H9 (cell line): ENCODE data around the gene FCHO1. TPM values are rescaled to one million over a fixed set of nuclear protein-coding genes. Genes with fewer than 3 reads are reported as not detected.

Experiments used
- DNase-seq: peaks from one replicate; pipeline ENCODE4 v3.0.0-alpha.2; 2017
- H2AFZ ChIP-seq: one replicate; pipeline ENCODE4 v1.6.1; 2013; ENCODE audit warnings: mild to moderate bottlenecking, low read length, control low read depth, moderate library complexity
- H2AK5ac ChIP-seq: 2 replicates; pipeline ENCODE4 v1.6.1; 2013; ENCODE audit warnings: low read length, control low read depth, mixed read lengths; ENCODE audit not compliant: insufficient read length
- H2BK120ac ChIP-seq: one replicate; pipeline ENCODE4 v1.6.1; 2013; ENCODE audit warnings: low read depth, mild to moderate bottlenecking, low read length, control low read depth, inconsistent platforms; ENCODE audit not compliant: poor library complexity, severe bottlenecking
- H2BK12ac ChIP-seq: 2 replicates; pipeline ENCODE4 v1.6.1; 2013; ENCODE audit warnings: low read length, control low read depth, mixed read lengths, low read depth; ENCODE audit not compliant: insufficient read length
- H2BK15ac ChIP-seq: 2 replicates; pipeline ENCODE4 v1.6.1; 2013; ENCODE audit warnings: low read depth, low read length, control low read depth
- H2BK20ac ChIP-seq: one replicate; pipeline ENCODE4 v1.6.1; 2013; ENCODE audit warnings: low read depth, mild to moderate bottlenecking, low read length, control low read depth, inconsistent platforms; ENCODE audit not compliant: poor library complexity, severe bottlenecking
- H2BK5ac ChIP-seq: 2 replicates; pipeline ENCODE4 v1.6.1; 2013; ENCODE audit warnings: low read length, control low read depth, mixed read lengths; ENCODE audit not compliant: insufficient read length
- H3K14ac ChIP-seq: 2 replicates; pipeline ENCODE4 v1.6.1; 2013; ENCODE audit warnings: low read length, control low read depth; ENCODE audit not compliant: insufficient read depth
- H3K18ac ChIP-seq: 2 replicates; pipeline ENCODE4 v1.6.1; 2013; ENCODE audit warnings: low read depth, mild to moderate bottlenecking, mixed read lengths, low read length, control low read depth; ENCODE audit not compliant: insufficient read length
- H3K23ac ChIP-seq: 2 replicates; pipeline ENCODE4 v1.6.1; 2013; ENCODE audit warnings: low read length, control low read depth, mixed read lengths, low read depth; ENCODE audit not compliant: insufficient read length
- H3K23me2 ChIP-seq: 2 replicates; pipeline ENCODE4 v1.6.1; 2013; ENCODE audit warnings: low read depth, mild to moderate bottlenecking, mixed read lengths, low read length, control low read depth; ENCODE audit not compliant: insufficient read length, poor library complexity, severe bottlenecking
- H3K27ac ChIP-seq: 2 replicates; pipeline ENCODE4 v1.5.1; 2013; ENCODE audit warnings: low read length, control low read depth, mixed read lengths, low read depth; ENCODE audit not compliant: insufficient read length
- H3K27me3 ChIP-seq: 2 replicates; pipeline ENCODE4 v1.6.1; 2013; ENCODE audit warnings: low read length, control low read depth, inconsistent platforms; ENCODE audit not compliant: insufficient read depth
- H3K4ac ChIP-seq: 2 replicates; pipeline ENCODE4 v1.6.1; 2013; ENCODE audit warnings: low read depth, mild to moderate bottlenecking, control low read depth, inconsistent platforms, low read length, moderate library complexity
- H3K4me1 ChIP-seq: 2 replicates; pipeline ENCODE4 v1.6.1; 2013; ENCODE audit warnings: low read length, control low read depth, inconsistent platforms; ENCODE audit not compliant: insufficient read depth
- H3K4me2 ChIP-seq: 2 replicates; pipeline ENCODE4 v1.6.1; 2013; ENCODE audit warnings: low read length, control low read depth, mixed read lengths; ENCODE audit not compliant: insufficient read length, insufficient read depth
- H3K56ac ChIP-seq: 2 replicates; pipeline ENCODE4 v1.6.1; 2013; ENCODE audit warnings: low read depth, mild to moderate bottlenecking, mixed read lengths, low read length, control low read depth; ENCODE audit not compliant: insufficient read length
- H3K79me1 ChIP-seq: 2 replicates; pipeline ENCODE4 v1.6.1; 2013; ENCODE audit warnings: low read depth, mild to moderate bottlenecking, moderate library complexity, low read length, control low read depth, inconsistent platforms; ENCODE audit not compliant: insufficient read depth, poor library complexity, severe bottlenecking
- H3K79me2 ChIP-seq: 2 replicates; pipeline ENCODE4 v1.6.1; 2013; ENCODE audit warnings: low read length, control low read depth, inconsistent platforms; ENCODE audit not compliant: insufficient read depth
- H3K9ac ChIP-seq: 2 replicates; pipeline ENCODE4 v1.6.1; 2013; ENCODE audit warnings: low read length, control low read depth, mixed read lengths; ENCODE audit not compliant: insufficient read length; ENCODE audit errors: extremely low read depth
- H3K9me3 ChIP-seq: one replicate; pipeline ENCODE4 v1.6.1; 2013; ENCODE audit warnings: low read depth, low read length, inconsistent platforms; ENCODE audit not compliant: control insufficient read depth
- H3T11ph ChIP-seq: one replicate; pipeline ENCODE4 v1.6.1; 2013; ENCODE audit warnings: mild to moderate bottlenecking, low read length, control low read depth, inconsistent platforms
- H4K20me1 ChIP-seq: one replicate; pipeline ENCODE4 v1.6.1; 2013; ENCODE audit not compliant: control insufficient read depth, insufficient read length, insufficient read depth
- H4K5ac ChIP-seq: 2 replicates; pipeline ENCODE4 v1.6.1; 2013; ENCODE audit warnings: low read depth, mild to moderate bottlenecking, mixed read lengths, low read length, control low read depth; ENCODE audit not compliant: insufficient read length
- H4K8ac ChIP-seq: replicated peaks from 2 replicates; pipeline ENCODE4 v1.6.1; 2013; ENCODE audit warnings: low read length, control low read depth, mixed read lengths, low read depth; ENCODE audit not compliant: insufficient read length
- H4K91ac ChIP-seq: 2 replicates; pipeline ENCODE4 v1.6.1; 2013; ENCODE audit warnings: low read depth, mild to moderate bottlenecking, moderate library complexity, mixed read lengths, low read length, control low read depth; ENCODE audit not compliant: insufficient read length
- H3K27ac Mint-ChIP-seq, 3 experiments: 2 replicates in 2 of 3; 3 replicates in 1 of 3; pipeline ENCODE4 v1.8.0; 2020 to 2021; ENCODE audit warnings: mixed read lengths in 3 of 3, mild to moderate bottlenecking in 1 of 3, moderate library complexity in 1 of 3
- H3K27me3 Mint-ChIP-seq: 2 replicates; pipeline ENCODE4 v1.8.0; 2021; ENCODE audit warnings: low read depth, mild to moderate bottlenecking, moderate library complexity, mixed read lengths
- H3K36me3 Mint-ChIP-seq, 3 experiments: 2 replicates in 2 of 3; 3 replicates in 1 of 3; pipeline ENCODE4 v1.8.0; 2020 to 2021; ENCODE audit warnings: low read depth in 3 of 3, mixed read lengths in 3 of 3; ENCODE audit not compliant: insufficient read depth in 1 of 3
- H3K4me1 Mint-ChIP-seq, 2 experiments: 2 replicates each; pipeline ENCODE4 v1.8.0; 2020; ENCODE audit warnings: mixed read lengths in 2 of 2
- H3K4me3 Mint-ChIP-seq, 2 experiments: 2 replicates in 1 of 2; 3 replicates in 1 of 2; pipeline ENCODE4 v1.8.0; 2020 to 2021; ENCODE audit warnings: mild to moderate bottlenecking in 2 of 2, mixed read lengths in 2 of 2, moderate library complexity in 1 of 2
- H3K9me3 Mint-ChIP-seq, 2 experiments: 2 replicates in 1 of 2; 3 replicates in 1 of 2; pipeline ENCODE4 v1.8.0; 2020; ENCODE audit warnings: mild to moderate bottlenecking in 2 of 2, mixed read lengths in 2 of 2, moderate library complexity in 1 of 2
- WGBS: extraction: QIAGEN DNeasy Blood & Tissue Kit; methylation state at CpG from one replicate; pipeline ENCODE4 v1.1.7; 2013; ENCODE audit warnings: missing lambda C conversion rate, low lambda C conversion rate, mixed read lengths; ENCODE audit not compliant: insufficient read length; ENCODE audit errors: extremely low coverage; 5-methylcytosine and 5-hydroxymethylcytosine counted together
- total RNA-seq: library from RNA; stranded (reverse); gene quantifications from 2 replicates; pipeline ENCODE4 v1.2.1, GENCODE V29; 2021
- TF ChIP-seq, protein P1 (sequence below): fragments of 200-600 bp; sonication (generic); conservative IDR thresholded peaks from 3 replicates; pipeline ENCODE4 v1.8.0; 2021; ENCODE audit warnings: antibody characterized with exemption, mild to moderate bottlenecking

FCHO1 gene
- total RNA-seq, 1 experiment from 2014 or later: 13.1 TPM

DNA sequence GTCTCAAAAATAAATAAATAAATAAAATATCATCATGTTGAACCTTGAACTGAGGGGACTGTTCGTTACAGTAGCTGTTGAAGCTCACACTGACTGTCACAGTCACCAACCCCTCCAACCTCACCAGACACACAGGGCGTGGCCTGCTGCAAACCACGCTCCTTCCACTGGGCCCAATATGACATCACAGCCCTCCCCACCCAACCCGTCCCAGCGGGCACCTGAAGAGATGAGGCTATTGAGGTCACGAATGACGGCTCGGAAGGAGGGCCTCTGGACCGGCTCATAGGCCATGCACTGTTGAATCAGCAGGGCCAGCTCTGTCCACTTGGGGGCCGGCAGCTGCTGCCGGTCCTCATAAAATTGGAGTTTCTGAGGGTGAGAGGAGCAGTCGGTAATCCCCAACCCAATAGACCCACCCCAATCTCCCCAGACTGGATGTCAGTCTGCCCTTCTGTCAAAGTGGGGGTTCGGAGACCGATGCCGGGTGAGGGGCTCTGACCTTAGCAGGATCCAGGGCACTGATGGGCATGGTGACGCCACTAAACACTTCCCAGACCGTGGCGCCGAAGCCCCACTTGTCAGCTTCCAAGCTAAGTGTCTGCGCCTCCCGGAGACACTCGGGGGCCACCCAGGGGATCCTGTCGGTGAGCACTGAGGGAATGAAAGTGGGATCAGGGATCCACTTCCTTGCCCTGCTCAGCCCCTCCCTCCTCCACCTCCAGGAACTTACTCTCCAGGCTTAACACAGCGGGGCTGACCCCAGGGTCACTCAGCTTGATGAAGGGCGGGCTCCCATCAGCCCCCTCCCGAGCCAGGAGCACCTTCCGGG is 83.3 kb downstream of the FCHO1 start:
- Histone ChIP-seq H3K14ac (no peak overlapping the region), H2BK120ac (no peak overlapping the region), H4K91ac (no peak overlapping the region), H2BK15ac (no peak overlapping the region), H4K5ac (no peak overlapping the region), H2AK5ac (no peak overlapping the region), H3K27ac (no peak overlapping the region), H3K9ac (no peak overlapping the region), H3K4me1 (no peaks in the 10 kb centered on the region; the same call in 1 of the 2 replicates), H3K27me3 (no peaks in the 10 kb centered on the region), H3K79me1 (no peaks in the 10 kb centered on the region), H3K4me2 (no peak overlapping the region), H3K4ac (no peak overlapping the region), H3K56ac (no peak overlapping the region), H3K23ac (no peak overlapping the region), H3K18ac (no peak overlapping the region), H3K23me2 (peaks cover 8% of the 10 kb centered on the region), H2AFZ (no peak overlapping the region), H4K8ac (no peak overlapping the region), H3K79me2 (no peaks in the 10 kb centered on the region), H2BK5ac (no peak overlapping the region), H3K9me3 (no peaks in the 10 kb centered on the region), H2BK20ac (no peak overlapping the region), H3T11ph (no peak overlapping the region), H2BK12ac (no peak overlapping the region), H4K20me1 (no peaks in the 10 kb centered on the region)
- Mint-ChIP-seq H3K36me3 (no peaks in the 10 kb centered on the region), H3K4me1 (peaks cover 21 to 34% of the 10 kb centered on the region in 2 experiments), H3K9me3 (no peaks in the 10 kb centered on the region; a peak in 2 of 5 replicates), H3K27ac (no peak overlapping the region), H3K4me3 (no peak overlapping the region), H3K27me3 (peaks cover 30% of the 10 kb centered on the region)
- no CpG with 5 or more reads among the region's 27 CpGs for WGBS
- TF ChIP-seq, protein P1, sequence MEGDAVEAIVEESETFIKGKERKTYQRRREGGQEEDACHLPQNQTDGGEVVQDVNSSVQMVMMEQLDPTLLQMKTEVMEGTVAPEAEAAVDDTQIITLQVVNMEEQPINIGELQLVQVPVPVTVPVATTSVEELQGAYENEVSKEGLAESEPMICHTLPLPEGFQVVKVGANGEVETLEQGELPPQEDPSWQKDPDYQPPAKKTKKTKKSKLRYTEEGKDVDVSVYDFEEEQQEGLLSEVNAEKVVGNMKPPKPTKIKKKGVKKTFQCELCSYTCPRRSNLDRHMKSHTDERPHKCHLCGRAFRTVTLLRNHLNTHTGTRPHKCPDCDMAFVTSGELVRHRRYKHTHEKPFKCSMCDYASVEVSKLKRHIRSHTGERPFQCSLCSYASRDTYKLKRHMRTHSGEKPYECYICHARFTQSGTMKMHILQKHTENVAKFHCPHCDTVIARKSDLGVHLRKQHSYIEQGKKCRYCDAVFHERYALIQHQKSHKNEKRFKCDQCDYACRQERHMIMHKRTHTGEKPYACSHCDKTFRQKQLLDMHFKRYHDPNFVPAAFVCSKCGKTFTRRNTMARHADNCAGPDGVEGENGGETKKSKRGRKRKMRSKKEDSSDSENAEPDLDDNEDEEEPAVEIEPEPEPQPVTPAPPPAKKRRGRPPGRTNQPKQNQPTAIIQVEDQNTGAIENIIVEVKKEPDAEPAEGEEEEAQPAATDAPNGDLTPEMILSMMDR: peak; percentile 52
- DNase-seq: peak; percentile 54
